Upper lobe of right lung (tissue), 1 donor: ENCODE measurements around the gene ARSG. TPM values are rescaled to one million over a fixed set of nuclear protein-coding genes. Genes with fewer than 3 reads are reported as not detected.
"Not testable (repeated sequence)": the region's sequence is repeated elsewhere in the genome, so short reads cannot be mapped to it uniquely, and the experiment has no call there.

ENCODE experiments used
- ATAC-seq: fragments of 200-7000 bp; cut with Tn5 transposase; one replicate; pipeline ENCODE4 v1.9.1; 2020; ENCODE audit warnings: mild to moderate bottlenecking, moderate library complexity
- DNase-seq: peaks from one replicate; pipeline ENCODE4 v3.0.0-alpha.2; 2020
- H3K27ac ChIP-seq: fragments of 200-600 bp; one replicate; pipeline ENCODE4 v1.8.0; 2022
- H3K27me3 ChIP-seq: fragments of 200-600 bp; one replicate; pipeline ENCODE4 v1.8.0; 2022; ENCODE audit warnings: mild to moderate bottlenecking
- H3K36me3 ChIP-seq: fragments of 200-600 bp; one replicate; pipeline ENCODE4 v1.8.0; 2022
- H3K4me1 ChIP-seq: fragments of 200-600 bp; one replicate; pipeline ENCODE4 v1.8.0; 2022
- H3K4me3 ChIP-seq: fragments of 200-600 bp; one replicate; pipeline ENCODE4 v1.8.0; 2022; ENCODE audit warnings: mild to moderate bottlenecking
- H3K9me3 ChIP-seq: fragments of 200-600 bp; one replicate; pipeline ENCODE4 v1.8.0; 2022
- CTCF ChIP-seq: fragments of 200-600 bp; IDR thresholded peaks from one replicate; pipeline ENCODE4 v1.8.0; 2022; ENCODE audit warnings: antibody characterized with exemption
- intact Hi-C: fragments of 100-400 bp; cut with DNase I; formaldehyde crosslinking; loops from one replicate; pipeline ENCODE4 v1.11.0; 2022
- total RNA-seq: library from RNA; stranded (reverse); fragmentation: NEBNext Ultra II Directional; extraction: Animal tissue kit (Norgen Biotek cat#: 25700); gene quantifications from one replicate; pipeline ENCODE4 v1.2.1, GENCODE V29; 2021
- donor health status: DM: no; HTN: yes; CAD: no; lungs with severe emphysema.

Gene ARSG
- total RNA-seq, 1 donor from 2014 or later, result 4.8 TPM

- H3K27ac ChIP-seq, result peak overlapping the region; percentile 80
- no peak overlapping the region for H3K4me3 ChIP-seq
- DNase-seq (no peak), ATAC-seq (no peak)
- intact Hi-C loops, result loop anchor here (10.0 kb wide), 1 partner anchor 175 kb away; no protein-coding TSS in a partner anchor
- no peaks in the 10 kb centered on the region for H3K27me3 ChIP-seq
- peaks cover 17% of the 10 kb centered on the region for H3K36me3 ChIP-seq
- no peak for TF ChIP-seq CTCF
- H3K4me1 ChIP-seq, result peaks cover 12% of the 10 kb centered on the region
- no peaks in the 10 kb centered on the region for H3K9me3 ChIP-seq
Measured at GRCh38 chr17:68260051-68260762, 31.1 kb upstream of the ARSG start.

DNA sequence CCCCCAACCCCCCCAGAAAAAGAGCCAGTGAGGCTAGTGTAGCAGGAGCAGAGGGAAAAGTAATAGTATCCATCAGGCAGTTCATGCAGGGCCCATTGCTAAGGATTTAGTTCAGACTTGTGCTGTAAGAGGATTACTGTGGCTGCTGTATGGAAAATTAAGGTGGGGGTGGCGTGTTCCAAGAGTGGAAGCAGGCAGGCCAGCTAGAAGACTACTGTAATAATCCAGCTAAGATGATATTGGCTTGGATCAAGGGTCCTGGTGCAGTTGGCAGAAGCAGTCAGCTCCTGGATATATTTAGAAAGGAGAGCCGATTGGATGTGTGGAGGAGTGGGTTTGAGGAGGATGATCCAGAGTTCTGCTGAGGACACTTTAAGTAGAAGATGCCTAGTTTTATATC is 28.8 kb upstream of the ARSG start:
- H3K9me3 ChIP-seq, H3K4me3 ChIP-seq, H3K27ac ChIP-seq, DNase-seq, H3K27me3 ChIP-seq, ATAC-seq, H3K36me3 ChIP-seq: not testable (repeated sequence)
- peaks cover 12% of the 10 kb centered on the region for H3K4me1 ChIP-seq
- intact Hi-C loops, result loop anchor here (10.0 kb wide), 1 partner anchor 172 kb away; no protein-coding TSS in a partner anchor

GRCh38 chr17:68263101-68263681 is 28.1 kb upstream of the ARSG start:
- H3K4me1 ChIP-seq, result peaks cover 12% of the 10 kb centered on the region
- not testable (repeated sequence) for H3K4me3 ChIP-seq, H3K27me3 ChIP-seq, H3K27ac ChIP-seq, H3K9me3 ChIP-seq, H3K36me3 ChIP-seq, DNase-seq
- intact Hi-C loops, result loop anchor here (10.0 kb wide), 1 partner anchor 172 kb away; no protein-coding TSS in a partner anchor
- TF ChIP-seq CTCF, result peak; percentile 63
- peak; percentile 88 for ATAC-seq

DNA sequence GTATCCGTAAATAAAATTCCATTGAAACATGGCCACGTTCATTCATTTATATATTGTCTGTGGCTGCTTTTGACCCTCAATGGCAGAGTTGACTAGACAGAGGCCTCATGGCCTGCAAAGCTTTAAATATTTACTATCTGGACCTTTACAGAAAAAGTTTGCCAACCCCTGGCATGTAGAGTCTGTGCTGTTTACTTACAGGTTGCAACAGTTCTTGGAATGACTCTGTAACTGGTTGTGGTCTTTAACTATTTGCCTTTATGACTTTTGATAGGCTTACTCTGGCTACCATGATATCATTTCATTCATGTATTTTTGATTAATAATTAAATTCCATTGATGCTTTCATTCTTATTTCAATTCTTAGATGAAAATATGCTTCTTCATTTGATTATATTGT is 25.5 kb upstream of the ARSG start:
- not testable (repeated sequence) for H3K27ac ChIP-seq, H3K4me3 ChIP-seq, H3K4me1 ChIP-seq, H3K27me3 ChIP-seq, DNase-seq, H3K9me3 ChIP-seq, H3K36me3 ChIP-seq
- intact Hi-C loops, result loop anchor here (10.0 kb wide), 1 partner anchor 169 kb away; no protein-coding TSS in a partner anchor
- ATAC-seq, result peak; percentile 57

GRCh38 chr17:68273722-68274121 is 17.6 kb upstream of the ARSG start:
- no peak for TF ChIP-seq CTCF
- H3K27ac ChIP-seq, result no peak overlapping the region
- ATAC-seq (peak; percentile 17), DNase-seq (no peak)
- H3K36me3 ChIP-seq, result no peaks in the 10 kb centered on the region
- no peaks in the 10 kb centered on the region for H3K27me3 ChIP-seq
- intact Hi-C loops, result no loop called here
- no peaks in the 10 kb centered on the region for H3K9me3 ChIP-seq
- H3K4me3 ChIP-seq, result no peak overlapping the region
- H3K4me1 ChIP-seq, result no peaks in the 10 kb centered on the region

DNA sequence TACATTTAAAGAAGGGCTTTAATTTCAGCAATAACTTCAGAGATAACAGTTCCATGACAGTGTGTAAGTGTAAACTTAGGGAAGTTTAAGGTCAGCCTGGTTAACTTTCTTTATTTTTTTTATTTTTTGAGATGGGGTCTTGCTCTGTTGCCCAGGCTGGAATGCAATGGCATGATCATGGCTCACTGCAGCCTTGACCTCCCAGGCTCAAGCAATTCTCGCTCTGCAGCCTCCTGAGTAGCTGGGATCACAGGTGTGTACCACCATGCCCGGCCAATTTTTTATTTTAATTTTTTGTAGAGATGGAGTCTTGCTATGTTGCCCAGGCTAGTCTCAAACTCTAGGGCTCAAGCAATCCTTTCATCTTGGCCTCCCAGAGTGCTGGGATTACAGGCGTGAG is 15.0 kb upstream of the ARSG start:
- DNase-seq, H3K36me3 ChIP-seq, H3K27me3 ChIP-seq, H3K4me3 ChIP-seq, H3K27ac ChIP-seq, ATAC-seq, intact Hi-C loops, H3K9me3 ChIP-seq, H3K4me1 ChIP-seq: not testable (repeated sequence)

- Histone ChIP-seq H3K9me3 (no peaks in the 10 kb centered on the region), H3K27me3 (no peaks in the 10 kb centered on the region), H3K36me3 (no peaks in the 10 kb centered on the region), H3K4me3 (no peak overlapping the region), H3K27ac (no peak overlapping the region), H3K4me1 (no peaks in the 10 kb centered on the region)
- intact Hi-C loops, result no loop called here
- DNase-seq, result no peak
- no peak for TF ChIP-seq CTCF
- no peak for ATAC-seq
Measured at GRCh38 chr17:68277807-68278206, 13.5 kb upstream of the ARSG start.

GRCh38 chr17:68281965-68282364 is 9.3 kb upstream of the ARSG start:
- intact Hi-C loops, H3K9me3 ChIP-seq, H3K27ac ChIP-seq, DNase-seq, ATAC-seq, H3K4me1 ChIP-seq, H3K4me3 ChIP-seq, H3K36me3 ChIP-seq, H3K27me3 ChIP-seq: not testable (repeated sequence)
